SH-SY5Y (cell line): ENCODE results near the gene MT1G.

Experiments used
- GATA2 ChIP-seq: IDR thresholded peaks from 2 replicates; pipeline ENCODE4 v1.6.1; 2011; ENCODE audit warnings: mild to moderate bottlenecking, low read depth, low read length
- GATA3 ChIP-seq: IDR thresholded peaks from 2 replicates; pipeline ENCODE4 v1.6.1; 2011; ENCODE audit warnings: low read depth, mild to moderate bottlenecking, low read length, moderate library complexity

The MT1G gene

DNA sequence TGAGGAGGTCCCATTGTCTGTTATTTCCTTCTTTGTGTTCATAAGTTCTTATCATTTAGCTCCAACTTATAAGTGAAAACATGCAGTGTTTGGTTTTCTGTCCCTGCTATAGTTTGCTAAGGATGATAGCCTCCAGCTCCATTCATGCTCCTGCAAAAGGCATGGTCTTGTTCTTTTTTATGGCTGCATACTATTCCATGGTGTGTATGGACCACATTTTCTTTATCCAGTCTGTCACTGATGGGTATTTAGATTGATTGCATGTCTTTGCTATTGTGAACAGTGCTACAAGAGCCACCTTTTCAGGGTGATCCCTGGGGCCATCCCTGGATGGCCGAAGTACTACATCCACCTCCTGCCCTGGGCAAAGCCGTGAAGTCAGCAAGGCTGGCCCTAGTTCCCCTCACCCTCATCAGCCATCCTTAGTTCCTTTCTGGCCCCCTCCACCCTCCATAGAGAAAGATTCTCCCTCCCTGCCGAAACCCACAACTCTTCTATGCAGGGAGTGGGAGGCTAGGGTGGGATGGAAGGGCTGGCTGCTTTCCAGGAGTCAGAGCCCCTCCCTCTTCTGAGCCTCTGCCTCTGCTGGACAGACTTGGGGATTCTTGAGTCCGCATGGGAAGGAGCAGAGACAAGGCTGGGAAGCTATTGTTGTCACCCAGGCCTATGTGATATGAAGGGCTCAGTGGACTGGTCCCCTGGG lies 22.7 kb upstream of the MT1G start:
- TF ChIP-seq GATA2, result no peak
- no peak for TF ChIP-seq GATA3

GRCh38 chr16:56689171-56689570 lies 21.3 kb upstream of the MT1G start:
- TF ChIP-seq GATA3 (no peak), GATA2 (no peak)

- TF ChIP-seq GATA3, result no peak
- TF ChIP-seq GATA2, result no peak
Observed at GRCh38 chr16:56688762-56689161, 20.9 kb upstream of the MT1G start.

GRCh38 chr16:56686758-56687157 lies 18.9 kb upstream of the MT1G start:
- no peak for TF ChIP-seq GATA3

GRCh38 chr16:56684926-56685590 lies 17.2 kb upstream of the MT1G start:
- no peak for TF ChIP-seq GATA3
- no peak for TF ChIP-seq GATA2

DNA sequence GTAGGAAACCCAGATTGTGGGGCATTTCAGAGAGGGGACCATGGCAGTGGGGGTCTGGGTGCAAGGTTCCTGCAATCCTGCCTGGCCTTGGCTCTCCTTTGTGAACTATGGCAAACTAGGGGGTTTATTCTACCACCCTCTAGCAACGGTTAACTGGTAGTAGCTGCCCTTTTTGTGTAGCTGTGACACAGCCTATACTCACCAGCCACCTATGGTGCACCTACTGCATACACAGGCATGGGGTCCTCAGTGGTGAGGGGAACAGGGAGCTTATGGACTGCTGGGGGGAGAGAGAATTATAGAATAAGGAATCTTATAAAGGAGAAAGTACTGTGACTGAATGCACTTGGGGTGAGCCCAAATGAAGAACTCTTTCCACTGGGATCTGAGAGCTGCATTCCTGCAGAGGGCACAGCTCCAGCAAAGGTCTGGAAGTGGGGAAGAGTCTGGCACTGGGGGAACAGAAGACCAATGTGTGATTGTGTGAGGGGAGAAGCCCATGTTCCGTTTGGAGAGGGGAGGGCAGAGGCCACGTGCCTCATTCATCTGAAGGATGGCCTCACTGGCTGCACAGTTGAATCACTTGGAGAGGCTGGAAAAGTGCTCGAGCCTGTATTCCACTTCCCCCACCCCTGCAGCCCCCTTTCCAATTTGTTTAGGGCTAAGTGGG lies 16.5 kb upstream of the MT1G start:
- no peak for TF ChIP-seq GATA2
- TF ChIP-seq GATA3, result no peak

GRCh38 chr16:56683424-56684172 lies 15.7 kb upstream of the MT1G start:
- TF ChIP-seq GATA2 (no peak), GATA3 (no peak)

DNA sequence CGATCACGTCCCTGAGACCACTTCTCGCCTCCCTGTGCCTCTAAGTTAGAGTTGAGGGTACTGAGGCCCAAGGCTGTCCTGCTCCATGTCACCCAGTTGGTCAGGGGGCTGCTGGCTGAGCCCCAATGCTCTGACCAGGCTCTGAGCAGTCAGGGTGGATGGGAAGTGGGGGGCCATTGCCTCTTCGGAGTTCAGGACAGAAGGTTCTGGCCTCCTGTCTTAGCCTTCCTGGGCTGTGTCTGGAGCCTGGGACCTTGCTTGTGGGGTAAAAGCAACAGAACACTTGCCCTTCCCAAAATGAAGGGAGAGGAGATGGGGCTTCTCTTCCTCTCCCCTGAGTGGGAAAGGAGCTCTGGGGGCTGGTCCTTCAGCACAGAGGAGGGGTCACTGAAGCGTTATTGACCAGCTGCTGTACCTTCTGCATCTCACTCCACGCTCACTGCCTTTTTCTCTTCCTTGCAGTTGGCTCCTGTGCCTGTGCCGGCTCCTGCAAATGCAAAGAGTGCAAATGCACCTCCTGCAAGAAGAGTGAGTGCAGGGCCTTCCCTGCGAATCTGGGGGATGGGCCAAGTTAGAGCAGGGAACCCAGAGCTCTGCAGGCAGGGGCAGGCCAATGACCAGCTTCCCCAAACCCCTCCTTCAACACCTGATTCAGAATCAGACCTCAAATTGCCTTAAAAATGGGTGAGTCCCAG lies 15.0 kb upstream of the MT1G start:
- TF ChIP-seq GATA2 (no peak), GATA3 (no peak)

DNA sequence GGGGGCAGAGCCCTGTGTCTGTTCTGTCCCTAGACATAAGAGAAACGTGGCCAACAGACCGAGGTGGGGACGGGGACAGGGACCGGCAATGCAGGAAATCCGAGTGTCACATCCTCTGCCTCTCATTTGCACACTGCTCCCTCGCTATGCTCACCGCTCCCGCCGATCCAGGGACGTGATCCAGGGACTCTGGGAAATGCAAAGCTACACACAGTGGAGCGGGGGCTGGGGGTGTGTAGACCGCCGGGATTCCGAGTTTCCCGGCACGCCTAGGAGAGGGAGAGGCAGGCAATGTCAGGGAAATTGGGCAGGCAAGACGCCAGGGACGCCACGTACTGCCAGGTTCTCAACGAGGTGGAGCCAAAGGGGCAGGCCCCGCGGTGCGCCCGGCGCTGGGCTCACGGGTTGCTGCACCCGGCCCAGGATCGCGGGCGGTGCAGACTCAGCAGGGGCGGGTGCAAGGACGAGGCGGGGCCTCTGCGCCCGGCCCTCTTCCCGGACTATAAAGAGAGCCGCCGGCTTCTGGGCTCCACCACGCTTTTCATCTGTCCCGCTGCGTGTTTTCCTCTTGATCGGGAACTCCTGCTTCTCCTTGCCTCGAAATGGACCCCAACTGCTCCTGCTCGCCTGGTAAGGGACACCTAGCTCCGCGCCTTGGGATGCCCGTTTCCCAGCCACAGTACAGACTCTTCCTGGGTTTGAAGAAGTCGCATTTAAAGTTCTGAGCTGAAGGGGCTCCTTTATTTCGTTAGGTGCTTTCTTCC lies 14.3 kb upstream of the MT1G start, which contains the start of gene MT1X:
Gene MT1X (plus strand): TSS at position 532 of the 764 bp plus-strand sequence. CDS start 71 bp downstream, at position 603.
- no peak for TF ChIP-seq GATA3
- TF ChIP-seq GATA2, result no peak

DNA sequence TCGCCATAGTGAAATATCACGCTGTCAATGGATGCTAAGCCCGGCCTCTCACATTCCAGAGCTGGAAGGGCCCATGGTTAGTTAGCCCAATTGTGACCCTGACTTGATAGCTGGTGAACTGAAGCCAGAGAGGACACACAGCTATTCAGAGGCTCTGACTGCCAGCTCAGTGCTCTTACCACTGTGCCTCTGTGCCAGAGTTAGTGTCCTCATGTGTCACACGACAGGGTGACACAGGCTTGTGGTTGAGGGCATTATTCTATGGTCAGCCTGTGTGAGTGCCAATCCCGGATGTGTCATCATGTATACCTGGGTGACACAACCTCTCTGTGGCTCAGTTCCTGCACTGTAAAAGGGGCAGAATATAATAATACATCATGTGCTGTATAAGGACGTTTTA lies 12.0 kb upstream of the MT1G start:
- no peak for TF ChIP-seq GATA2
- TF ChIP-seq GATA3, result no peak

- TF ChIP-seq GATA3 (no peak), GATA2 (no peak)
Observed at GRCh38 chr16:56679078-56679730, 11.3 kb upstream of the MT1G start.

DNA sequence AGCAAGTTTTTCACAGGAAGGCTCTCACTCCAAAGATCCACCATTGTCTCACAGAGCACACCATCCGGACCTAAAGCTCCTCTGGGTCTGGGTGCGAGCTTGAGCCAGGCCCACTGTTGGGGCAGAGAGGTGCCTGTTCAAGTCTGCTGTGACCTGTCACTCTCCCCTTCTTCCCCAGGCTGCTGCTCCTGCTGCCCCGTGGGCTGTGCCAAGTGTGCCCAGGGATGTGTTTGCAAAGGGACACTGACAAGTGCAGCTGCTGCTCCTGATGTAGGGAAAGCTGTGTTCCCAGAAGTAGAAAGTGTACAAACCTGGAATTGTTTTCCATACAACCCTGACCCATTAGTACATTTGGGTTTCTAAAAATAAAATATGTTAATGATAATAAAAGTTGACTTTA lies 9.6 kb upstream of the MT1G start:
- TF ChIP-seq GATA3 (no peak), GATA2 (no peak)

GRCh38 chr16:56675685-56676210 lies 7.9 kb upstream of the MT1G start:
- no peak for TF ChIP-seq GATA2
- TF ChIP-seq GATA3, result no peak
